ENCODE results near the gene TMEM88.
"Not testable (repeated sequence)": the region's sequence is repeated elsewhere in the genome, so short reads cannot be mapped to it uniquely, and the experiment has no call there.

Gene TMEM88

DNA sequence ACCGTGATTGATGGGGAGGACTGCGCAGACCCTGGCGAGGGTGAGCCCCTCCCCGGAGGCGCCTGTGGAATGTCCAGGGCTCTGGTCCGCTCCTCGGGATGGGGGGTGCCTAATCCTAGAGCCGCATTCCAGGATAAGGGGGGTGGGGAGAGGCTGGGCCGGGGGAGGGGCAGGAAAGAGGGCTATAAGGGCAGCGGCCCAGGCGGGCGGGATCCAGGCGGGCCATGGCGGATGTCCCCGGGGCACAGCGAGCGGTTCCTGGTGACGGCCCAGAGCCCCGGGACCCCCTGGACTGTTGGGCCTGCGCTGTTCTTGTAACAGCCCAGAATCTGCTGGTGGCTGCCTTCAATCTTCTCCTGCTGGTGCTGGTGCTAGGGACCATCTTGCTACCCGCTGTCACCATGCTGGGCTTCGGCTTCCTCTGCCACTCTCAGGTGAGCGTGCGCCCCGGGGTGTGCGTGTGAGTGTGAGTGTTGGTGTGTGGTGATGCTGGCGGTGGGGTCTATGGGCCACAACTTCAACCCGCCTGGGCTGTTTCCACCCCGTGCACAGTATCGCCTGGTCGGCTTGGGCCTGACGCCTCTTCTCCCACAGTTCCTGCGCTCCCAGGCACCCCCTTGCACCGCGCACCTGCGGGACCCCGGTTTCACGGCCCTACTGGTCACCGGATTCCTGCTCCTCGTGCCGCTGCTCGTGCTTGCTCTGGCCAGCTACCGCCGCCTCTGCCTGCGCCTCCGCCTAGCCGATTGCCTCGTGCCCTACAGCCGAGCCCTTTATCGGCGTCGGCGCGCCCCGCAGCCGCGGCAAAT lies at the start of gene TMEM88:
Gene TMEM88 (plus strand): TSS at position 216 of the 809 bp plus-strand sequence. CDS start 9 bp downstream, at position 225.
- DNase-seq, result peak; percentile 53

GRCh38 chr17:7806587-7806986 lies 48.3 kb upstream of the TMEM88 start:
- no peak for DNase-seq

DNA sequence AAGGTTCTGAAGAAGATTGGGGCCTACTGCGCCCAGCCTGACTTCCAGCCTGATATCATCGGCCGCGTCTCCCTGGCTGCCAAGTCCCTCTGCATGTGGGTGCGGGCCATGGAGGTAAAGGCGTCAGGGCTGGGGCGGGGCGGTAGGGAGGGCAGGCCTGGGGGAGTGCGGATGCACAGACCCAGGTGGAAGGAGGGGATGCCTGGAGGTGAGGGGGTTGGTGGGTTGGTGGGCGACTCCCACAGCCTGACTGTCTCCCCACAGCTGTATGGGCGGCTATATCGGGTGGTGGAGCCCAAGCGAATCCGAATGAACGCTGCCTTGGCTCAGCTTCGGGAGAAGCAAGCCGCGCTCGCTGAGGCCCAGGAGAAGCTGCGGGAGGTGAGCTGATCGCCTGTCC lies 47.7 kb upstream of the TMEM88 start:
- DNase-seq, result no peak

GRCh38 chr17:7809086-7809790 lies 45.6 kb upstream of the TMEM88 start:
- DNase-seq, result no peak

DNA sequence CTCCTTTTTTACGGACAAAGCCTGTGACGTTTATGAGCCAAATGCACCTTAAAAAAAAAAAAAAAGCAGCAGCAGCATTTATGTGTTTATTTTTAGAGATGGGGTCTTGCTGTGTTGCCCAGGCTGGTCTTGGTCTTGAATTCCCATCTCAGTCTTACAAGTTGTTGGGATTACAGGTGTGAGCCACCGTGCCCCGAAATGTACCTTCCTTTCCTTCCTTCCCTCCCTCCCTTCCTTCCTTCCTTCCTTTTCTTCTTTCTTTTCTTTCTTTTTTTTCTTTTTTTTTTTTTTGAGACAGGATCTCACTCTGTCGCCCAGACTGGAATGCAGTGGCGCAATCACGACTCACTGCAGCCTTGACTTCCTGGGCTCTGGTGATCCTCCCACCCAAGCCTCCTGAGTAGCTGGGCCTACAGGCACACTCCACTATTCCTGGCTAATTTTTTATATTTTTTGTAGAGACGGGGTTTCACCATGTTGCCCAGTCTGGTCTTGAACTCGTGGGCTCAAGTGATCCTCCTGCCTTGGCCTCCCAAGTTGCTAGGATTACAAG lies 45.0 kb upstream of the TMEM88 start:
- not testable (repeated sequence) for DNase-seq

- DNase-seq, result no peak
Measured at GRCh38 chr17:7811251-7811650, 43.6 kb upstream of the TMEM88 start.

GRCh38 chr17:7814969-7815368 lies 39.9 kb upstream of the TMEM88 start:
- DNase-seq, result no peak

DNA sequence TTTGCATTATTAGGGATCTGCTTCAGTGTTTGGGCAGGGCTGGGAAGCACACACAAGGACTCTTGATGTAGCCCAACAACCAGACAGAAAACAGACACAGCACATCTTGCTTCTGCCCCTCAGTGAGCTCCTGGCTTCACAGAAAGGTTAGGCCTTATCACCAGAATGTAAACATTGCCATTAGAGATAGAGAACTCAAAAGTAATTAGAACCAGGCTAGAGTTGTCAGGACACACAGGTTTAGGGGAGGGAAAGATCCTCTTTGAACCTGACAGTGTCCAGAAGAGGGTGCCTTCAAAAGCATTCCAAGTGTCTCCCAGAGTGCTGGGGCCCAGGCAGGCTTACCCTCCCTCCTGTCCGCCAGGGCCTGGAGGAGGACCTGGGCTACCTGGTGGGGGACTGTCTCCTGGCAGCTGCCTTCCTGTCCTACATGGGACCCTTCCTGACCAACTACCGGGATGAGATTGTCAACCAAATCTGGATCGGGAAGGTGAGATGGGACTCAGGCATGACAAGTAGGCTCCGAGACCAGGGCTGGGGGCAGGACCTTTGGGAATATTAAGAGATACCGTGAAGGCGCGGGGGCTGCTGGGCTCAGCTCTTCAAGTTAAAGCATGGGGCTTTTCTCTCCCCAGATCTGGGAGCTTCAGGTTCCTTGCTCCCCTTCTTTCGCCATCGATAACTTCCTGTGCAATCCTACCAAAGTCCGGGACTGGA lies 37.8 kb upstream of the TMEM88 start:
- DNase-seq, result no peak

DNA sequence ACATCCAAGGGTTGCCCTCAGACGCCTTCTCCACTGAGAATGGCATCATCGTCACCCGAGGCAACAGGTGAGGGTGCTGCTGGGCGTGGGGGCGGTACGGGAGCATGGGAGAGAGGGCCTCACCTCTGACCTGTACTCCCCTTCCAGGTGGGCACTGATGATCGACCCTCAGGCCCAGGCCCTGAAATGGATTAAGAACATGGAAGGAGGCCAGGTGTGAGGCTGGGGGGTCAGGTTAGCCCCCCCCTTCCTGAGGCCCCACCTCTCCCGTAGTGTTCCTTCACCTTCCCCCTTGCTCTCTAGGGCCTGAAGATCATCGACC lies 37.3 kb upstream of the TMEM88 start:
- DNase-seq, result no peak

GRCh38 chr17:7818026-7818425 lies 36.8 kb upstream of the TMEM88 start:
- no peak for DNase-seq

GRCh38 chr17:7818746-7819645 lies 35.9 kb upstream of the TMEM88 start:
- DNase-seq, result no peak

- no peak for DNase-seq
Measured at GRCh38 chr17:7820231-7820630, 34.6 kb upstream of the TMEM88 start.

DNA sequence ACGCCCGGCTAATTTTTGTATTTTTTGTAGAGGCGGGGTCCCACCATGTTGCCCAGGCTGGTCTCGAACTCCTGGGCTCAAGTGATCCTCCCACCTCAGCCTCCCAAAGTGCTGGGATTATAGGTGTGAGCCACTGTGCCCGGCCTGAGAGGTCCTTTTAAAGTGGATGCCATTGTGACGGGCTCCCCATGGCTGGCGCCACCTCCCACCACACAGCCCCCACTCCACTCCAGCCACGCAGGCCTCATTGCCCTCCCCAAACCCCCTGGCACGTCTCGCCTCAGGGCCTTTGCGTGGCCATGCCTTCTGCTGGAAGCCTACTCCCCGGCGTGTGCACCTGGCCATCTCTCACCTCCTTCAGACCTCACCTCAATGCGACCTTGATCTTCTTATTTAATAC lies 32.7 kb upstream of the TMEM88 start:
- DNase-seq, result no peak

GRCh38 chr17:7823581-7824001 lies 31.3 kb upstream of the TMEM88 start:
- DNase-seq, result no peak

GRCh38 chr17:7824021-7824924 lies 30.6 kb upstream of the TMEM88 start:
- DNase-seq, result no peak

- DNase-seq, result no peak
Measured at GRCh38 chr17:7825206-7825990, 29.5 kb upstream of the TMEM88 start.

DNA sequence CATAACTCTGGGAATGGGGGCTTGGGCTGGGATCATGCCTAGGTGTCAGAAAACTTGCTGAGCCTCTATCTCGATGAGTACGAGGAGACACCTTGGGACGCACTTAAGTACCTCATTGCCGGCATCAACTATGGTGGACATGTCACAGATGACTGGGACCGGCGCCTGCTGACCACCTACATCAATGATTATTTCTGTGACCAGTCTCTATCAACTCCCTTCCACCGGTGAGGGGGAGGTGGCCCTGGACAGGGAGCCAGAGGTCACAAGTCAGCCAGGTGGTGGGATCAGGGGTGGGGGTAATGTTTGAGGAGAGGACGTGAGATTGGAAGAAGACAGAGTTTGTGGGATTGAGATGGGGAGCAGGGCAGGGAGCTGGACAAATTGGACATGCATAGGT lies 24.2 kb upstream of the TMEM88 start:
- no peak for DNase-seq

- no peak for DNase-seq
Measured at GRCh38 chr17:7831233-7831632, 23.6 kb upstream of the TMEM88 start.

GRCh38 chr17:7832431-7832830 lies 22.4 kb upstream of the TMEM88 start:
- DNase-seq, result no peak

DNA sequence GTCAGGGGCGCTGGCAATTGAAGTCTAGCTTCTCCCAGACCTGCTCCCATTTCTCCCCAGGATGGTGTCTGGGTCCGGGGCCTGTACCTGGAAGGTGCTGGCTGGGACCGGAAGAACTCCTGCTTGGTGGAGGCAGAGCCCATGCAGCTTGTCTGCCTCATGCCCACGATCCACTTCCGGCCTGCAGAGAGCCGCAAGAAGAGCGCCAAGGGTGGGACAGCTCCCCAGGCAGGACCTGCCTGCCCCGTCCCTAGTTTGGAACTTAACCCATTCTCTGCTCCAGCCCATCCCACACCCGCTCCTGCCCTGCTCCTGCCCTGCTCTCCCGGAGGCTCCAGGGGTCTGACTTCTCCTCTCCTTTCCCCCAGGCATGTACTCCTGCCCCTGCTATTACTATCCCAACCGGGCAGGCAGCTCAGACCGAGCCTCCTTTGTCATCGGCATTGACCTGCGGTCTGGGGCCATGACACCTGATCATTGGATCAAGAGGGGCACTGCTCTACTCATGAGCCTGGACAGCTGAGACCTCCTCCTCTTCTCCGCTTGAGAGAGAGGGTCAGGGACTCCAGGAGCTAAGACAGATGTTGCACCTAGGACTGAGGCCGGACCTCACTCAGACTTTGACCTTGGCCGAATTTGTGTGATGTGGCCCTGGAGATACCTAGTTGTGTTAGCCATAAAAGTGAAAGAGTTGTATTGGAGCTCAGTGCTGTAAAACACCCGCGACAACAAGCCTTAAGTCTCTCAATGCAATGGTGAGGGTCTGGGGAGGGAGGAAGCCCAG lies 21.7 kb upstream of the TMEM88 start:
- DNase-seq, result no peak

All from CD4-positive, alpha-beta T cell treated with Interleukin-12 subunit alpha and Interleukin-12 subunit beta, for 1 hour (primary cell).